IPS DF 4.7 (cell line): ENCODE data around the gene ROBO4.

Source experiments
- DNase-seq: peaks from one replicate; pipeline ENCODE4 v3.0.0-alpha.2; 2013; ENCODE audit warnings: low spot score; ENCODE audit errors: extremely low read depth

ROBO4 gene

DNA sequence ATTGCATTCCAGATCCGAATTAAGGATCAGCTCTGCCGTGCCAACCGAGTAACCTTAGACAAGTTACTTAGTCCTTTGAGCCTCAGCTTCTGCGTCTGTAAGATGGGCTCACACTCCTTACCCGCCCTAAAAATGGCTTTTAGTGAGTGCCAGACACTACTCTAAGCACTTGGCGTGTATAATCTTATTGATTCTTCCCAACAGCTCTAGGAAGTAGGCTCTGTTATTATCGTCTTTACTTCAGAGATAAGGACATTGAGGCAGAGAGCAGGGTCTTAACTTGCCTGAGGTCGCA is 54.1 kb downstream of the ROBO4 start:
- no peak for DNase-seq

DNA sequence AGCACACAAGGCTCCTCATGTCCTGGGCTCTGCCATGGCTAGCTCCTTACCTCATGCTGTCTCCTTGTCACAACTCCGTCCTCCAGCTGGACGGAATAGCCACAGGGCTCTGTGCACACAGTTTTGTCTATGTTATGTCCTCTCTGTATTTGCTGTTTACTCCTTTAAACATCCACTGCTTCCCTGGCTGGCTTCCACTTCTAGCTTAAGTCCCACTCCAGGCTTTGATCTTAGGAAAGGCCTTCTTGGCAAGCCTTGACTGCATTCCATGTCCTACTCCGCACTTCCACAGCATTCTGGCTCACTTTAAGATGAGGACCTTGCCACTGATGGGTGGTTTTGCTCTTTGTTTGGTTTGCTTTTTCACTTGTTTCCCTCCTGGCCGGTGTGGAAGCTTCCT is 55.4 kb downstream of the ROBO4 start:
- DNase-seq: no peak

DNA sequence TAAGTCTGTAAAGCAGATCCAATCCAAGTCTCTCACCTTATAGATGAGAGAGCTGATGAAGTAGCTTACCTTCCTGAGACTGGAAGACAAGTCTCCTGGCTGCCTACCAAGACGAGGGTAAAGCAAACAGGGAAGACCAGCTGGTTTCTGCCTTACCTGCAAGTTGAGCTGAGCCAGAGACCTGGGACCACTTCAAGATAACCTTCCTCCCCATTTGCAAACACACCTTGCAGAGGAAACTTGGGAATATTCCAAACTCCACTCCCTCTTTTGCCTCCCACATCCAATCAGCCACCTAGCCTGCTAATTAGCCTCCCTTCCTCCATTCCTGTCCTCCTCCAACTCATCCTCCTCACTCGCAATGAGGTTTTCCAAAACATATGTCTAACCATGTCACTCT is 55.8 kb downstream of the ROBO4 start:
- DNase-seq: no peak

GRCh38 chr11:124841201-124841600 is 56.5 kb downstream of the ROBO4 start:
- DNase-seq: no peak

DNA sequence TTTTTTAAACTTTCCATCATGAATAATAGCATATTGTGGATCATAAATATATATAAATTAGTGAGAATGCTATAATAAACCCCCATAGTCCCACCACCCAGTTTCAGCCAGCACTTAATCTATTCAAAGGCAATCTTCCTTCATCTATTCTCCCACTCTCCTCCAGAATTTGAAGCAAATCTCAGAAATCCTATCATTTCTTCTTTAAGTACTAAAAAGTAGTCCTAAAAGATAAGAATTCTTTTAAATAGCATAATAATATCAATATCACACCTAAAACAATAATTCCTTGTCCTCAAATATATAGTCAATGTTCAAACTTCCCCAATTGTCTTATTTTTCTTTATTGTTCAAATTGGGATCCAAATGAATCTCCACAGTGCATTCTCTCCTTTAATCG is 57.0 kb downstream of the ROBO4 start:
- no peak for DNase-seq

- DNase-seq: no peak
Measured at GRCh38 chr11:124839972-124840621, 57.6 kb downstream of the ROBO4 start.

- no peak for DNase-seq
Measured at GRCh38 chr11:124839128-124839971, 58.3 kb downstream of the ROBO4 start.

DNA sequence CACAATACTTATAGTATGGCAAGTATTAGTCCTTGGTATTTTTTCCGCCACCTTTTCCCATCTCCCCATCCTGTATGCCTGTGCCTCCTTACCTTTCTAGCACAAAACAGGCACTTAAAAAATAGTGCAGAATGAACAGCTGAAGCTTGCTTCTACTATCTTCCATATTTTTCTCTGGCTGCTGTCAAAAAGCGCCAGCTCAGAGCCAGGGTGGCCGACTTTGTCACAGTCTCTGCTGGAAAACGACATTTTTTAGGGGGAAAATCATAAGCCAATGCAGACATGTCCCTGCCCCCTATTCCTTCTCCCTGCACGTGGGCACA is 58.9 kb downstream of the ROBO4 start:
- DNase-seq: no peak

GRCh38 chr11:124837491-124837856 is 60.2 kb downstream of the ROBO4 start:
- no peak for DNase-seq

- DNase-seq: no peak
Measured at GRCh38 chr11:124835918-124836317, 61.7 kb downstream of the ROBO4 start.

- no peak for DNase-seq
Measured at GRCh38 chr11:124834526-124835180, 63.0 kb downstream of the ROBO4 start.
